ENCODE measurements around the gene GNB5. TPM values are rescaled to one million over a fixed set of nuclear protein-coding genes. Genes with fewer than 3 reads are reported as not detected.

The GNB5 gene
- total RNA-seq, 1 experiment from 2014 or later: 29.8 TPM

- no peak for TF ChIP-seq CTCF (conservative IDR thresholded peaks at IDR 0.05)
- no CpG with 5 or more reads among the region's 2 CpGs for WGBS (ENCODE audit: extremely low coverage, insufficient read length, low lambda C conversion rate)
- no peak overlapping the region for H2BK15ac ChIP-seq (ENCODE audit: low read depth, low read length)
- H3K4me1 ChIP-seq (ENCODE audit: insufficient read depth, low read length): no peaks in the 10 kb centered on the region; the same call in 1 of the 2 replicates
- H3K14ac ChIP-seq (ENCODE audit: insufficient read depth, low read length): no peak overlapping the region
- H3K9me3 Mint-ChIP-seq: no peaks in the 10 kb centered on the region
- no peak overlapping the region for H3K9ac ChIP-seq (ENCODE audit: extremely low read depth, insufficient read length, low read length)
- H3K4me3 Mint-ChIP-seq: no peak overlapping the region
- H4K20me1 ChIP-seq (ENCODE audit: control insufficient read depth, insufficient read depth, insufficient read length): peaks cover 2% of the 10 kb centered on the region
- H3K36me3 Mint-ChIP-seq (ENCODE audit: insufficient read depth in 1 of 3, low read depth in 3 of 3): no peaks in the 10 kb centered on the region; a peak in 2 of 7 replicates
- H3K23me2 ChIP-seq (ENCODE audit: insufficient read length, low read depth, low read length, poor library complexity, severe bottlenecking): no peaks in the 10 kb centered on the region
- no peak for DNase-seq
- H3K27me3 Mint-ChIP-seq (ENCODE audit: low read depth): no peaks in the 10 kb centered on the region
- no peak overlapping the region for H4K91ac ChIP-seq (ENCODE audit: insufficient read length, low read depth, low read length)
- H3K18ac ChIP-seq (ENCODE audit: insufficient read length, low read depth, low read length): no peak overlapping the region
- H2AFZ ChIP-seq (ENCODE audit: low read length): no peak overlapping the region
- H4K5ac ChIP-seq (ENCODE audit: insufficient read length, low read depth, low read length): no peak overlapping the region
- H3K4ac ChIP-seq (ENCODE audit: low read depth, low read length): no peak overlapping the region
- H4K8ac ChIP-seq (replicated peaks; ENCODE audit: insufficient read length, low read depth, low read length): no peak overlapping the region
- H2BK120ac ChIP-seq (ENCODE audit: low read depth, low read length, poor library complexity, severe bottlenecking): no peak overlapping the region
- no peaks in the 10 kb centered on the region for H3K79me1 ChIP-seq (ENCODE audit: insufficient read depth, low read depth, low read length, poor library complexity, severe bottlenecking)
- no peak overlapping the region for H3K27ac ChIP-seq (ENCODE audit: insufficient read length, low read depth, low read length)
- no peak overlapping the region for H3T11ph ChIP-seq (ENCODE audit: low read length)
- H2AK5ac ChIP-seq (ENCODE audit: insufficient read length, low read length): no peak overlapping the region
- H2BK20ac ChIP-seq (ENCODE audit: low read depth, low read length, poor library complexity, severe bottlenecking): no peak overlapping the region
- no peaks in the 10 kb centered on the region for H3K9me3 ChIP-seq (ENCODE audit: control insufficient read depth, low read depth, low read length)
- no peaks in the 10 kb centered on the region for H3K79me2 ChIP-seq (ENCODE audit: insufficient read depth, low read length)
- H3K4me2 ChIP-seq (ENCODE audit: insufficient read depth, insufficient read length, low read length): no peak overlapping the region
- no peak overlapping the region for H3K56ac ChIP-seq (ENCODE audit: insufficient read length, low read depth, low read length)
- H3K4me1 Mint-ChIP-seq: peaks cover 4 to 10% of the 10 kb centered on the region in 2 experiments; a peak in 3 of 4 replicates
- no peak overlapping the region for H2BK5ac ChIP-seq (ENCODE audit: insufficient read length, low read length)
- H3K27me3 ChIP-seq (ENCODE audit: insufficient read depth, low read length): no peaks in the 10 kb centered on the region
- H3K23ac ChIP-seq (ENCODE audit: insufficient read length, low read depth, low read length): no peak overlapping the region
- H3K27ac Mint-ChIP-seq: no peak overlapping the region
- no peak overlapping the region for H2BK12ac ChIP-seq (ENCODE audit: insufficient read length, low read depth, low read length)
Measured at GRCh38 chr15:52121896-52122295, 69.3 kb downstream of the GNB5 start.

All from H9 (cell line).